ENCODE results near the gene SLC15A2.
"Not testable (repeated sequence)": the region's sequence is repeated elsewhere in the genome, so short reads cannot be mapped to it uniquely, and the experiment has no call there.

The SLC15A2 gene

DNA sequence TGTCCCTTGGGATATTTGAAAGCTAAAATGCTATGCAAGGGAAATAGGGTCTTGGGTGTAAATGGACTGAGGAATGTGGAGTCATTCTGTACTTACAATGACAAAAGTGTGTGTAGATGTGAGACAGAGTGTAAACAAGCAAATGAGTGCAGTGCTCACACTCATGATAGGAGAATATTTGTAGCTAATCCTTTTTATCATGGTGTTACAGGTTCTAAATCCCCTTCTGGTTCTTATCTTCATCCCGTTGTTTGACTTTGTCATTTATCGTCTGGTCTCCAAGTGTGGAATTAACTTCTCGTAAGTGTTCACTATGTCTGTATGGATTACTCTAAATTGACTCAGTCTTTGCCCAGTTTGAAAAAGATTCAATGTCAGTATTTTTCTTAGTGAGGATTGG, 30.5 kb downstream of the SLC15A2 start:
- no peak for DNase-seq

- DNase-seq, result no peak
These were observed 32.2 kb downstream of the SLC15A2 start for GRCh38 chr3:121926380-121926779.

DNA sequence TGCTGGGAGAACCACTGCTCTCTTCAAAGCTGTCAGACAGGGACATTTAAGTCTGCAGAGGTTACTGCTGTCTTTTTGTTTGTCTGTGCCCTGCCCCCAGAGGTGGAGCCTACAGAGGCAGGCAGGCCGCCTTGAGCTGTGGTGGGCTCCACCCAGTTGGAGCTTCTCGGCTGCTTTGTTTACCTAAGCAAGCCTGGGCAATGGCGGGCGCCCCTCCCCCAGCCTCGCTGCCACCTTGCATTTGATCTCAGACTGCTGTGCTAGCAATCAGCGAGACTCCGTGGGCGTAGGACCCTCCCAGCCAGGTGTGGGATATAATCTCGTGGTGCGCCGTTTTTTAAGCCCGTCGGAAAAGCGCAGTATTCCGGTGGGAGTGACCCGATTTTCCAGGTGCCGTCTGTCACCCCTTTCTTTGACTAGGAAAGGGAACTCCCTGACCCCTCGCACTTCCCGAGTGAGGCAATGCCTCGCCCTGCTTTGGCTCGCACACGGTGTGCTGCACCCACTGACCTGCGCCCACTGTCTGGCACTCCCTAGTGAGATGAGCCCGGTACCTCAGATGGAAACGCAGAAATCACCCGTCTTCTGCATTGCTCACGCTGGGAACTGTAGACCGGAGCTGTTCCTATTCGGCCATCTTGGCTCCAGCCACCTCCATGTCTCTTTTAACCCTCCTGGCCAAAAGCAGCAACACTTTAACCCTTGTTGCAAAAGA, 44.1 kb downstream of the SLC15A2 start:
- DNase-seq, result not testable (repeated sequence)

DNA sequence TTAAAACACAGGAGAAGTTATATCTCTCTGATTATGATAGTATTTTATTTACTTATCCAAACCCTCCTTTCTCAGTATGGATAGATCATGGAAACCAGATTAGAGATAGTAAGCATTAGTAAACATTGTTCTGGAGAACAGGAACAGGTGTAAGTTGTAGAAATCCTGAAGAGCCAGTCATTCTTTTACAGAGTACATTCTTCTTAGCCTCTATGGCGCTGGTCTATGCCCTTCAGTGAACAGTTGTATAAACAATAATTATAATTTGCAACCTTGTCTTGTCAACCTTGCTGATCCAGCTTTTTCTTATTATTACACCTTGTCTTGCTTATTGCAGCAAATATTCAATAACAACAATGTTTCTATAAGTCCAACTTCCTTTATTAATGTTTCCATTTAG, 47.4 kb downstream of the SLC15A2 start:
- no peak for DNase-seq

- DNase-seq, result no peak
These were observed 48.0 kb downstream of the SLC15A2 start for GRCh38 chr3:121942116-121942786.

- no peak for DNase-seq
These were observed 49.2 kb downstream of the SLC15A2 start for GRCh38 chr3:121943431-121943830.

GRCh38 chr3:121948641-121949040, 54.4 kb downstream of the SLC15A2 start:
- DNase-seq, result no peak

- no peak for DNase-seq
These were observed 57.2 kb downstream of the SLC15A2 start for GRCh38 chr3:121951291-121951919.

GRCh38 chr3:121956363-121956762, 62.2 kb downstream of the SLC15A2 start:
- DNase-seq, result no peak

DNA sequence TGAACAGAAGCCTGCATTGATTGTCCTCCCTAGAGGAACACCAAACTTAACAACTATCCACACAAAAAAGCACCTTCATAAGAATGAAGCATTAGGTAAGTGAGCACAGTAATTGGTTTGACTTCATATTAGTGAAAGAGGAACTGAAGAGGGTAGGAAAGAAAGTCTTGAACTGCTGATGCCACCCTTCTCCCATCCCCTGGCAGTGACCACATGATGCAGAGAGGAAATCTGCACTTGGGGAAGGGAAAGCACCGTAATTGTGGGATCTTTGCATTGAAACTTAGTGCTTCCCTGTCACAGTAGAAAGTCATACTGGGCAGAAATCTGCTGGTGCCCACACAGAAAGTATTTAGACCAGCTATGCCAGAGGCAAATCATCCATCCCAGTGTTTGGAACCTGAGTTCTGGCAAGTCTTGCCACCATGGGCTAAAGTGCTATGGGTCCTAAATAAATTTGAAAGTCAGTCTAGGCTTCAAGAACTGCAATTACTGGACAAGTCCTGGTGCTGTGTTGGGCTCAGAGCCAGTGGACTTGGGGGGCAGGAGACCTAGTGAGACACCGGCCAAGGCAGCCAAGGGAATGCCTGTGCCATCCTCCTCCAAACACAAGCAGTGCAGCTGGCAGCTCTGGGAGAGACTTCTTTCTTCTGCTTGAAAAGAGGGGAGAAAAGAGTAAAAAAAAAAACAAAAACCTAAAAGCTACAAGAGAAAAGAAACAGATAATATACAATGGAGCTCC, 63.6 kb downstream of the SLC15A2 start:
- DNase-seq, result peak in 18 of 58 donors; percentile 0 to 32 (median 10)

DNA sequence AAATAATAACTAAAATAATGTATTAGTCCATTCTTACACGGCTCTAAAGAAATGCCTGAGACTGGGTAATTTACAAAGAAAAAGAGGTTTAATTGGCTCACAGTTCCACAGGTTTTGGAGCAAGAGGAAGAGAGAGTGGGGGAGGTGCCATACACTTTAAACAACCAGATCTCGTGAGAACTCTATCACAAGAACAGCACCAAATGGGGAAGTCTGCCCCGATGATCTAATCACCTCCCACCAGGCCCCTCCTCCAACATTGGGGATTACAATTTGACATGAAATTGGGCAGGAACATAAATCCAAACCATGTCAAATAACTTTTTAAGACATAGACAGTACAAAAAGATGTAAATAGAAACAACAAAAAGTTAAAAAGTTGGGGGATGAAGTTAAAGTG, 64.6 kb downstream of the SLC15A2 start:
- DNase-seq, result no peak

- DNase-seq, result no peak
These were observed 67.1 kb downstream of the SLC15A2 start for GRCh38 chr3:121961283-121961682.

- no peak for DNase-seq
These were observed 68.2 kb downstream of the SLC15A2 start for GRCh38 chr3:121962443-121962842.

DNA sequence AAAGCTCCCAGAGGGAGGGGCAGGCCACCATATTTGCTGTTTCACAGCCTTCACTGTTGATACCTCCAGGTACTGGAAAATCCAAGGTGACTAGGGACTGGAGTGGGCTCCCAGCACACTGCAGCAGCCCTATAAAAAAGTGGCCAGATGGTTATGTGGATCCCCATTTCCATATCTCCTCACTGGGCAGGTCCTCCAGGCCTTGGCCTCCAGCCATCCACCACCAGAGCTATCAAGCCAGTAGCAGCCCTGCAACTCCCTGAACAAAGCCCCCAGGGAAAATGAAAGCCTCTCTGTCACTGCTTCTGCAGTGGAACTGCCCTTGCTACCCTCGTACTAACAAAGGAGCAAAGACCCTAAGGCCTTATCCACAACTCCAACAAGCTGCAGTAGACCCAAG, 69.4 kb downstream of the SLC15A2 start:
- no peak for DNase-seq

DNA sequence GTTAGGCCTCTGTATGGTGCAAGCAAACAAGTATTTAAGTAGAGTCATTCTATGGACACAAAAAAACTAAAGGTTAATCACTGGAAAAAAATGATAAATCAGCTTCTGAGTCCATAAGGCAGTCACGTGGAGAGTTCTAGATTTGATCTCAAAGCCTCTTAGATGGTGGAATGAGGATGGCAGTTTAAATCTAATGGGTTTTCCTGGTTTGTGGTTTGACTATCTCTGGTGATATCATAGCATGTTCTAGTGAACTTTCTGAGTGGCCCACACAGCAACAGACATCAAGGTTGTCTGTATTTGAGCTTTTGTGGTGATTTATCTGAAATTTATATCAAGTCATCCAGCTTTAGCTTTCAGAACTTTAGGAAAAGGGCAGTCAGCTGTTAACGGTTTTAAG, 75.4 kb downstream of the SLC15A2 start:
- DNase-seq, result no peak

GRCh38 chr3:121970047-121970446, 75.8 kb downstream of the SLC15A2 start:
- no peak for DNase-seq

- DNase-seq, result no peak
These were observed 80.5 kb downstream of the SLC15A2 start for GRCh38 chr3:121974601-121975111.

DNA sequence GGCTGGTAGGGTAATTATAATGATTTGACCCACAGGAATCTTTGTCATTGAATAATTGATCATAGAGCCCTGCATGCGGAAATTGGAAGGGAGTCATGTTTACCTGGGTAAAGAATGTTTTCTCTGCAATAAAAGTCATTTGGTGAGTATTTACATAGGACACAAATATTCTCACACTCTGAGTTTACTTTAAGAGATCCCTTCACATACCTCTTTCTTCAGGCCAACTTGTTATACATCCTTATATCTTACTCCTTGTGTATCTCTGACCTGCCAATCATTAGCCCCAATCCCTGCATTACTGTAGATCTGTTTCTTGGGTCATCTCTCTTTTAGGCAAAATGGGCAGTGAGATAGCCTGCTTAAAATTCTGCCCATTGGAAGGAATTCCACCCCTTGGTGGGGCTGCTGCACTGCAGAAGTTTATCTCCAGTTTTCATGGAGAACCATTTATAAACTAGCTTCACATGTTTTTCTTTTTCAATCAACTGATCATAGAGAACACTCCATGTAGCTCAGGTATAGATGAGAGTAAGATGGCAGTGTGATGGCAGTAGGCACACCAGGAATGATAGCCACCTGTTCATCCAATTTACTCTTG, 81.6 kb downstream of the SLC15A2 start:
- no peak for DNase-seq

DNA sequence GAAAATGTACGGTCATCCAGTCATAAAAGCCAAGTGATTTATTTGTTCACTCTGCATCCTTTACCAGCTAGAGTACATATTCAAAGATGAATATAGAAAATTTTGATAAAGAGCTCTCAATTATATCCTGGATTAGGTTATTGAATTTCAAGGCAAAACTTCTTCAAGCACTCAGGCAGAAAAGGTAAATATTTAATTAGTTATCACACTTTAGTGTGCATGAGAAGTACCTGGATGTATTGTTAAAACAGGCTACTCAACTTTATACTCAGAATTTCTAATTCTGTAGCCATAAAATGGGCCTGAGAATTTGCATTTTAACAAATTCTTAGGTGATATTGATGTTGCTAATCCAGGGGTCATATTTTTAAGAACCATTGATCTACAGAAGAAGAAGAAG, 82.5 kb downstream of the SLC15A2 start:
- DNase-seq, result no peak

DNA sequence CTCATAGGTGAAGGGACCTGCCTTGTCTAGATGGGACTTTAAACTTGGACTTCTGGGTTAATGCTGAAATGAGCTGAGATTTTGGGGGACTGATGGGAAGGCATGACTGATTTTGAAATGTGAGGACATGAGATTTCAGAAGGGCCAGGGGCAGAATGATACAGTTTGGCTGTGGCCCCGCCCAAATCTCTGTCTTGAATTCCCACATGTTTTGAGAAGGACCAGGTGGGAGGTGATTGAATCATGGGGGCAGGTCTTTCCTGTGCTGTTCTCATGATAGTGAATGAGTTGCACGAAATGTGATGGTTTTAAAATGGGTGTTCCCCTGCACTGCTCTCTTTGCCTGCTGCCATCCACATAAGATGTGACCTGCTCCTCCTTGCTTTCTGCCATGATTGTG, 85.0 kb downstream of the SLC15A2 start:
- DNase-seq, result no peak

DNA sequence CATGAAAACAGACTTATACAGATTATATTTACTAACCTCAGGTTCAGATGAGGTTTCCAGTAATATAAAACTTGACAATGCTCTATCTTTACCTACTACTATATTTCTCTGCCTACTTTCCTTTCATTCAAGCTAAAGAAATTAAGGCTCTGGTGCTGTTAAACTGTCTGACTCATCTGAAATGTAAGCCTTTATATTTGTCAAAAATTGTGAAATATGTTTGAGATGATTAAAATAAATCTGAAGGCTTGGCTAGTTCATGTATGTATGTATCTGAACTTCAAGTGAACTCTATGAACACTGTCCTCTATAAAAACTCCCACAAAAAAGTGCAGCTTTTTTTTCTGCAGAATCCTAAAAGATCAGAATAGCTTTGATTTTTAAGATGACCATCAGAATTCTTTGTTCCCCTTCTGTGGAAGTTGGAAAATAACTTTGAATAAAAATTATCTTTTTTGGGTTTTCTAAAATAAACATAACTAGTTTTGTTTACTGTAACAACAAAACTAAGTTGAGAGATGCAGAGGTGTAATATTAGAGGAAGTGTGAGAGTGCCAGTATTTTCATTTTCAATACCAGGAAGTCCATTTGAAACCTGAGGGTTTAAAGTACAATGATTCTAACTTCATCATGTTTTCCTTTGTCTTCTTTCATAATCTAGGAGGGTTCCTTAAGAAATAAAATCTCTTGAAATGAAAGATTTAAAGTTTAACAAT, 85.7 kb downstream of the SLC15A2 start:
- DNase-seq, result no peak
